Cardiac fibroblast (primary cell): ENCODE measurements around the gene TMEM151A.

Experiments used
- DNase-seq, 2 donors: peaks; one replicate each; pipeline versions ENCODE4 v3.0.0 to v3.0.0-alpha.2; 2010; ENCODE audit warnings: low read depth in 2 of 2
- H3K4me3 ChIP-seq, 2 donors: replicated peaks in 1 of 2; 1 replicate in 1 of 2; 2 replicates in 1 of 2; pipeline ENCODE4 v1.5.1; 2011; ENCODE audit warnings: low read depth in 2 of 2, low read length in 2 of 2, mild to moderate bottlenecking in 2 of 2, moderate library complexity in 1 of 2
- TF ChIP-seq, protein P1 (sequence below): IDR thresholded peaks from one replicate; pipeline ENCODE4 v1.5.1; 2011; ENCODE audit warnings: low read depth, mild to moderate bottlenecking, low read length, inconsistent platforms

TMEM151A gene

DNA sequence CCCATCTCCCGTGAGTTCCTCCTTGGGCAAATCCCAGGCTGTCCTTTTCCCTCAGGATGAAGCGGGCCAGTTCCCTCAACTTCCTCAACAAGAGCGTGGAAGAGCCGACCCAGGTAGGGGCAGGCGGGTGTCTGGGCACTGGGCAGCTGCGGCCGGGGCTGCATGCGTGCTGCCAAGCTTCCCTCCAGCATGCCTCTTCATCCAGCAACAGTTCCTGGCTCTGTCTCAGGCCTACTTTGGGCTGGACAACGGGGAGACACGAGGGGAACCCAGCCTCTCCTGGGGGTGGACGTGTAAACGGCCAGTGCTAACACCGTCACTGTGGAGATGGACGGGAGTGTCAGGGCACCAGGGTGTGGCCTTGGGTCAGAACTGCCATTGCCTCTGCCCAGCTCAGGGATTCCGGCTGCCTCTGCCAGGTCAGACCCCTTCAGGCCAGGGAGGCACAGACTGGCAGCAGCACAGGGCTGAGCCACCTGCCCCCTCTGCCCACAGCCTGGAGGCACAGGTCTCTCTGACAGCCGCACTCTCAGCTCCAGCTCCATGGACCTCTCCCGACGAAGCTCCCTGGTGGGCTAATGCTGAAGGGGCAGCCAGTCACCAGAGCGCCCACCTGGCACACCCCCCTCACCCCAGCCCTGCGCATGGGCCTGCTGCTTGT, 25.2 kb upstream of the TMEM151A start:
- TF ChIP-seq, protein P1, sequence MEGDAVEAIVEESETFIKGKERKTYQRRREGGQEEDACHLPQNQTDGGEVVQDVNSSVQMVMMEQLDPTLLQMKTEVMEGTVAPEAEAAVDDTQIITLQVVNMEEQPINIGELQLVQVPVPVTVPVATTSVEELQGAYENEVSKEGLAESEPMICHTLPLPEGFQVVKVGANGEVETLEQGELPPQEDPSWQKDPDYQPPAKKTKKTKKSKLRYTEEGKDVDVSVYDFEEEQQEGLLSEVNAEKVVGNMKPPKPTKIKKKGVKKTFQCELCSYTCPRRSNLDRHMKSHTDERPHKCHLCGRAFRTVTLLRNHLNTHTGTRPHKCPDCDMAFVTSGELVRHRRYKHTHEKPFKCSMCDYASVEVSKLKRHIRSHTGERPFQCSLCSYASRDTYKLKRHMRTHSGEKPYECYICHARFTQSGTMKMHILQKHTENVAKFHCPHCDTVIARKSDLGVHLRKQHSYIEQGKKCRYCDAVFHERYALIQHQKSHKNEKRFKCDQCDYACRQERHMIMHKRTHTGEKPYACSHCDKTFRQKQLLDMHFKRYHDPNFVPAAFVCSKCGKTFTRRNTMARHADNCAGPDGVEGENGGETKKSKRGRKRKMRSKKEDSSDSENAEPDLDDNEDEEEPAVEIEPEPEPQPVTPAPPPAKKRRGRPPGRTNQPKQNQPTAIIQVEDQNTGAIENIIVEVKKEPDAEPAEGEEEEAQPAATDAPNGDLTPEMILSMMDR, result no peak
- DNase-seq, result no peak
- peak overlapping the region in 1 of 2 donors; percentile 60 for H3K4me3 ChIP-seq

DNA sequence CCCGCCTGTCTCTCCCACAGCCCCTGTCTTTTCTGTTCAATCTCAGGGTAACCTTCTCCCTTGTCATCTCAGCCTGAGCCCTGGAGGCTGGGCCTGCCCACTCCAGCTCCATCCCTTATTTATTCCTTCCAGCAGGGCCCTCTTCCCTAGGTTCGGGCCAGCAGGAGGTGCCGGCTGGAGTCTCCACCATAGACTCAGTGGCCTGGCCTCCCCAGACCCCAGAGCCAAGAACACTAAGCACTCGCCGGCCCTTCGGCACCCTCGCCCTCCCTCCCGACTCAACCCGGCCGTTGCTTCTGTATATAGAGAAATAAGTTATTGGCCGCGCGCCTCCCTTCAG, 24.7 kb upstream of the TMEM151A start:
- DNase-seq, result no peak
- TF ChIP-seq, protein P1, result no peak
- peak overlapping the region; percentile 60 to 92 for H3K4me3 ChIP-seq

DNA sequence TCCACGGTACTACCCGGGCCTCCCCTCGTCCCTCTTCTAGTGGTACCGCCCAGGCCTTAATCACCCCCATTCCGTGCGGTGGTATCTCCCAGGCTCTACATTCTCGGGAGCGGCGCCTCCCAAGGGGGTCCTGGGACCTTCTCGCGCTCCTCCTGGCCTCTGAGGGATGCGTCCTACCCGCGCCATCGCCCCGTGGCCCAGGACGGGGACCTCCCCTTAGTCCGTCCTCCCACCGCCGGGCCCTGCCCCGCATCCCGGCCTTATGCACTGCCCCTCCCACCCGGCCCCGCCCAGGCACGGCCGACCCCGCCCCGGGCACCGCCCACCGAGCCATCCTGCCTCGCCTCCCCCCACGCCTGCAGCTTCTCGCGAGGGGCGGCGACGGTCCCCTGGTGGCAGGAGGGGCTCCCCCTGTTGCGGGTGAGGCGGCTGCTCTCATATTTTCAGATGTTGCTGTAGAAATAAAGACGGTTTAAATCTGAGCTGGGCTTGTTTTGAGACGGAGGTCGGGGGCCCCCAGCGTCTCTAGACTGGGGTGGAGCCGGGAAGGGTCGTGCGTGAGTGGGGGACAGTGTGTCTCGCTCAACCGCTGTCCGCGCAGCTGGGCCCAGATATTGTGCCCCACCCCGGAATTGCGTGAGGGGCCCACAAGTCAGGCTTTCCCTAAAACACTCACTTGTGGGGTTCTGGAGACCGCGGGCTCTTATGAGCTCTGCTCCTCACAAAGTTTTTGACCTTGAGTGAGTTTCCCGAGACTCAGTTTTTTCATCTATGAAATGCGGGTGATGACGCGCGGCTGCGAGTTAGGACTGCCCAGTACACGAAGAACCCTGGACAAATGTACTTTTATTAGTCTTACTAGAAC, 24.1 kb upstream of the TMEM151A start:
- TF ChIP-seq, protein P1, result no peak
- DNase-seq, result peak; percentile 89 to 93
- H3K4me3 ChIP-seq, result peak overlapping the region; percentile 60 to 92

DNA sequence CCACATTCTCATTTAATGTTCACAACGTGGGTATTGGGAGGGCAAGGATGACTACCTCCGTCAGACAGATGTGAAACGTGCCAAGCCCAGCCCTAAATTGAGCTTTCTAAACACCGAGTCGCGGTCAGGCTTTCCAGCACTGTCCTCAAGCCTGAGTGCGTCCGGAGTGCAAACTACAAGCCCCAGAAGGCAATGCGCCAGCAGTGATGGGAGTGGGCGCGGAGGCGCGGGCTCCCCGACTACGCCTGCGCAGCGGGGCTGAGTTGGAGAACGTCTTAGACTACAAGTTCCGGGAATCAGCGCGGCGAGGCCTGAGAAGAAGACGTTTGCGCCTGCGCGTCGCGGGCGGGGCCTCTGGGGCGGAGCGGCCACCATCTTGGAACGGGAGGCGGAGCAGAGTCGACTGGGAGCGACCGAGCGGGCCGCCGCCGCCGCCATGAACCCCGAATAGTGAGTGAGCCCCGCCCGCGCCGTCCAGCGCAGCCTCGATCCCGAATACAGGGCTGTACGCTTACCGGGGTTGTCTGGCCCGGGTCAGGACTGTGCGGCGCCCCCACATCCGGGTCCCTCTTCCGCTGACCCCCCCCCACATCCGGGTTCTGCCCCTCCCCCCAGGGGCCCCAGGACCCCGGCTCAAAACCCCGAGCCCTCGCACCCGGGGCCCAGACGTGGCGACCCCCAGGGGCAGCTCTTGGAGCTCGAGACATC, 23.3 kb upstream of the TMEM151A start, which contains the start of gene RAB1B:
Gene RAB1B (plus strand): TSS at position 396 of the 708 bp plus-strand sequence. CDS start 41 bp downstream, at position 437.
- TF ChIP-seq, protein P1, result no peak

DNA sequence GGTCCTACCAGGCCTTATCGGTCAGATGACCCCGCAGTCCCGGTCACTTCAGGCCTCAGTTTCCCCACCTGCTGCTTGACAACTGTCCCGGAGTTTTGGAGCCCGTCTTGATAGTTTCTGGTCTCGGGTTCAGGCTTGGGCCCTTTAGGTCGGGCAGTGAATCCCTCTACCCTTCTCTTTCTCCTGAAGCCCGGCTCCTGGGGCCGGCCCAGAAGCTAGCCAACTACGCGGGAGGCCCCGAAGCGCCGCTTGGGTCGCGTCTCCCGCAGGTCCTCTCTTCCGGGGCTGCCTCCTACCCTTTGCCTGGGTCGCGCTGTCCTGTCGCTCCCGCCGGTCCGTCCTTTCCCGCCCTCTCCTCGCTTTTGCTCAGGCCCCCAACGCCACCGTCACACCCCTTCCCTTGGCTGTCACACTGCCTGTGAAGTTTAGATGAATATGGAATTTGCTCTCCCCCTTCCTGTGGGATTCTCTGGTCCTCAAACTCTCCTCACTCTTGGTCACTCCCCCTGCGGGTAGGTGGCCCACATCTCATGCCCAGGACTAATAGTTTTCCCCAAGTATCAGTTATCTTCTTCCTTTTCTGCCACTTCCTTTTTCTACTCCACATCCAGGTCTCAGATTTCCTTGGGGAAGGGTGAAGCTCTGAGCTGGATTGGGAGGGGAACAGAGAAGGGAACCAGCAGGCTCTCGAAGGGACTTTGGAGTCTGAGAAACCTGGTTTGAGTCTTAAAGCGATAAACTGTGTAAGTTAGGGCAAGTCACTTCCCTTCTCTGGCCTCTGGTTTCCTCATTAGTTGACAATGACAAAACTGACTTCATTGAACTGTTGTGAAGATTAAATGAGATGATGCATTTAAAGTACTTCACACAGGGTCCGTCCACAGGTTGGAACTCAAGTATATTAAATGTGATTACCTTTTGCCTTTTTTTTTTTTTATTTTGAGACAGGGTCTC, 22.5 kb upstream of the TMEM151A start:
- peak overlapping the region; percentile 92 to 96 for H3K4me3 ChIP-seq
- peak; percentile 34 to 47 for DNase-seq
- TF ChIP-seq, protein P1, result peak; percentile 34

More for the DNA sequence above, 23.3 kb upstream of the TMEM151A start, which contains the start of gene RAB1B:
- H3K4me3 ChIP-seq, result peak within 1 kb of the TSS; percentile 92 to 96
- DNase-seq, result peak; percentile 100

DNA sequence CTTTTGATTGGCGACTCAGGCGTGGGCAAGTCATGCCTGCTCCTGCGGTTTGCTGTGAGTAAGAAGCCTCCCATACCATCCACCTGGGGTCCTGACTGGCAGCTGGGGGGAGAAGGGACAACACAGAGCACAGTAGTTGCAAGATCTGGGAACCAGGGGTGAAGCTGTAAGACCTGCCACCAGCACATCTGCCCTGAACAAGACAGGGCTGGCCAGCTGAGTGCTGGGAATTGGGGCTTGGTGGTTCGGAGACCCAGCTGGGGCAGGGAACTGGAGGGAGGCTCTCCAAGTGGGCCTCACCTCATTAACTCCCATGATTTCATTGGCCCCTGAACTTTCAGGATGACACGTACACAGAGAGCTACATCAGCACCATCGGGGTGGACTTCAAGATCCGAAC, 19.9 kb upstream of the TMEM151A start:
- no peak for DNase-seq
- TF ChIP-seq, protein P1, result no peak
- H3K4me3 ChIP-seq, result no peak overlapping the region
